Fibroblast of the aortic adventitia (primary cell): ENCODE data around the gene IMPDH2. TPM values are rescaled to one million over a fixed set of nuclear protein-coding genes. Genes with fewer than 3 reads are reported as not detected.

Experiments
- DNase-seq: peaks from one replicate; pipeline ENCODE4 v3.0.0-alpha.2; 2010; ENCODE audit warnings: low read depth
- H3K4me3 ChIP-seq: 2 replicates; pipeline ENCODE4 v1.5.1; 2011; ENCODE audit warnings: low read depth, mild to moderate bottlenecking, control low read depth, low read length, moderate library complexity
- total RNA-seq: library from RNA; depleted of rRNA; stranded (reverse); fragments of >200 nt; gene quantifications from 2 replicates; pipeline ENCODE4 v1.2.3, GENCODE V29; 2012; ENCODE audit warnings: low replicate concordance
- TF ChIP-seq, protein P1 (sequence below): IDR thresholded peaks from 2 replicates; pipeline ENCODE4 v1.5.1; 2011; ENCODE audit warnings: mild to moderate bottlenecking, low read length, control low read depth, inconsistent platforms; ENCODE audit not compliant: insufficient read depth

Gene IMPDH2
- total RNA-seq, 1 donor, result 313 TPM

DNA sequence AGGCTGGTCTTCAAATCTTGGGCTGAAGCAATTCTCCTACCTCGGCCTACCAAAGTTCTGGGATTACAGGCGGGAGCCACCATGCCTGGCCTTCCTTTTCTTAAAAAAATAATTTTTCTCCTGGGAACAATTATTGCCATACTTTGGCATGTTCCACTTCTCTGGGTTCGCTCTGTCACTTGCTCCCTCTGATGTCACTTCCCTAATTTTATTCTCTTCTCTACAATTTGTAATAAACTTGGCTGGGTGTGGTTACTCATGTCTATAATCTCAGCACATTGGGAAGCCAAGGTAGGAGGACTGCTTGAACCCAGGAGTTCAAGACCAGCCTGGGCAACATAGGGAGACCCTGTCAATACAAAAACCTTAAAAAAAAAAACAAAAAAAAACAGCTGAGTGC, 6.1 kb upstream of the IMPDH2 start:
- no peak for DNase-seq
- no peak overlapping the region for H3K4me3 ChIP-seq
- TF ChIP-seq, protein P1, sequence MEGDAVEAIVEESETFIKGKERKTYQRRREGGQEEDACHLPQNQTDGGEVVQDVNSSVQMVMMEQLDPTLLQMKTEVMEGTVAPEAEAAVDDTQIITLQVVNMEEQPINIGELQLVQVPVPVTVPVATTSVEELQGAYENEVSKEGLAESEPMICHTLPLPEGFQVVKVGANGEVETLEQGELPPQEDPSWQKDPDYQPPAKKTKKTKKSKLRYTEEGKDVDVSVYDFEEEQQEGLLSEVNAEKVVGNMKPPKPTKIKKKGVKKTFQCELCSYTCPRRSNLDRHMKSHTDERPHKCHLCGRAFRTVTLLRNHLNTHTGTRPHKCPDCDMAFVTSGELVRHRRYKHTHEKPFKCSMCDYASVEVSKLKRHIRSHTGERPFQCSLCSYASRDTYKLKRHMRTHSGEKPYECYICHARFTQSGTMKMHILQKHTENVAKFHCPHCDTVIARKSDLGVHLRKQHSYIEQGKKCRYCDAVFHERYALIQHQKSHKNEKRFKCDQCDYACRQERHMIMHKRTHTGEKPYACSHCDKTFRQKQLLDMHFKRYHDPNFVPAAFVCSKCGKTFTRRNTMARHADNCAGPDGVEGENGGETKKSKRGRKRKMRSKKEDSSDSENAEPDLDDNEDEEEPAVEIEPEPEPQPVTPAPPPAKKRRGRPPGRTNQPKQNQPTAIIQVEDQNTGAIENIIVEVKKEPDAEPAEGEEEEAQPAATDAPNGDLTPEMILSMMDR, result no peak

DNA sequence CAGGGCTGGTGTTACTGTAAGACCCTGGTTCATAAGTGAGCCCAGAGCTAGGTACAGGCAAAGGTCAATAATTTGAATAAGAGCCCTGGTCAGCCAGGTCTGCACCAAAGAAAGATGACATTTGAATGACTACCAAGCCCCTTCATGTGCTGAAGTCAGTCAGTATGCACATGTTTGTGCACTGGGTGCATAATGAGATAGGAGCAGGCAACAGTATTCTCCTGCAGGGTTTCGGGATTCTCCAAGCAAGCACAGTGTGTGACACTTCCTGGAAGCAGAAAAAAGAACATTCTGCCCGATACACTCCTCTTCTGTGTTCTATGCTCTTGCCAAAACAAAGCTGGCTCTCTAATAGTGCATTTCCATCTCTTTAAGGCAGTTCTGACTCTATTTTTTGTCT, 5.5 kb upstream of the IMPDH2 start:
- H3K4me3 ChIP-seq, result no peak overlapping the region
- TF ChIP-seq, protein P1, result no peak
- no peak for DNase-seq

DNA sequence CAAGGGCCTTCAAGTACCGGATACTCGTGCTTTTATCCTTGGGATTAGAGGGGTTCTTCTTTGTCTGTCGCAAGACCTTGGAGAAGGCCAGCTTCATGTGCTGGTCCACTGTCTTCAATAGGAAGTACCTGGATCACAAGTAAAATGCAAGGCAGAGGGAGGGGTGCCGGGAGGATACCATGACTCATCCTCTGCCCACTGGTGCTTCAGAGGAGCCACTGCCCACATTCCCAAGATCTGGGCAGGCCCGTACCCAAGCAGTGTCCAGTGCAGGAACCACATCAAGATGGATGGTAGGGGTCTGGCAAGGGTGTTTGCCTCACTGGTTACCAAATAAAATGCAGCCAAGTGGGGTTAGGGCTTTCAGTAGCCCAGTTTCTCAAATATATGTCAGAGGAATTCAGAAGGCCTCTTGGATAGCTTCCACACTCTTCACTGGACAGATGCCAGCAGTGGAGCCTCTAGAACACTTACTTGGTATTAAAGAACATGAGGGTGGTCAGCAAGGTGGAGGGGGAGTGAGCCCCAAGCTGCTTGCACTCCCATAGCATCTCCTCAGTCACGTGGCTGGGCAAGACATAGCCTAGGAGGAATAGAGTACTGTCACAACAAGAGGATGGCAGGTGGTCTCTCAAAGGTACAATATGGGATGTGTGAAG, 3.6 kb upstream of the IMPDH2 start:
- TF ChIP-seq, protein P1, result no peak
- no peak overlapping the region for H3K4me3 ChIP-seq
- no peak for DNase-seq

DNA sequence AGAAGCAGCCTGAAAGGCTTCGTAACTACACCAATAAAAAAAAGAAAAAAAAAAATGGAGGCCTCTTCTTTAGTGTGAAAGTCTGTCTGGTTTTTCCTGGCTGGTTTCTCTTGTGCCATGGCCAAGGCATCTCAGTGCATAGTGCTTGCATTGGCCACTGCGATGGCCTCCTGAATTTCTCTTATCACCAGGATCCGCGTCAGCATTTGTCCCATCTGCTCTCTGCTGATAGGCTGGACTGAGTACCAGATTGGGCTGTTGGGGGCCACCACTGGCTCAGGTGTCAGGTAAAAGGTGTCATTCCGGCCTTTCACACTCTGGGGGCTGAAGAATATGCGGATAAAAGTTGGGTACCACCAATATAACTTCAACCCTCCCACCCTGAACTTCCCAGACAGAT, 1.1 kb upstream of the IMPDH2 start:
- no peak overlapping the region for H3K4me3 ChIP-seq
- TF ChIP-seq, protein P1, result no peak
- no peak for DNase-seq

- TF ChIP-seq, protein P1, result no peak
- H3K4me3 ChIP-seq, result peak overlapping the region; percentile 32
- DNase-seq, result no peak
Measured at GRCh38 chr3:49029563-49029884, 326 bp upstream of the IMPDH2 start.

DNA sequence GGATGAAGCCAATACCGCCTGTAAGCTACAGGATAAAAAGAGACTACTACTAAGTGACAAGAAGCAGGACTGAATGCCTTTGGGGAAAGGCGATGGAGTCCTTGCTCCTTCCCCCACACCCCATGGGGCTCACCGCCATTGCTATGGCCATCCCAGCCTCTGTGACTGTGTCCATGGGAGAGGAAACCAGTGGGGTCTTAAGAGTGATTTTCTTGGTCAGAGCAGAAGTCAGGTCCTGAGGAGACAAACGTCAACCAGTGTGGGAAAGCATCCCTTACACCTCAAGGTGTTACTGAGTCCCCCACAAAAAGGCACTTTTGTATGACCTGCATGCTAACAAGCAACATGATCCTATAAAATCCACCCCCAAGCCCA, 913 bp downstream of the IMPDH2 start:
- no peak for DNase-seq
- H3K4me3 ChIP-seq, result peak overlapping the region; percentile 92
- TF ChIP-seq, protein P1, result no peak

DNA sequence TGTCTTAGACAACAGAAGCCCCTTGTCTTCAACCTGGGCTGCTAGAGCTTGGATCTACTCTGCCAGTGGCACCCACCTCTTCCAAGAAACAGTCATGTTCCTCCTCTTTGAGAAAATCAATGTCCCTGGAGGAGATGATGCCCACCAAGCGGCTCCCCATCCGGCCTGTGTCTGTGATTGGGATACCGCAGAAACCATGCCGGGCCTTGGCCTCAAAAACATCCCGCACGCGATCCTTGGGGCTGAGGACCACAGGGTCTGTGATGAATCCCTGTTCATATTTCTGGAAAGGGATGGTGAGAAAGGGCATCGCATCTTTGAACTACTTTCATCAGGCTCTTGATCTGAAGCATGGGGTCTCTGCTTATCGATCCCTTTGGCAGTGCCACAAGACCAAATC, 1.6 kb downstream of the IMPDH2 start:
- TF ChIP-seq, protein P1, result no peak
- no peak for DNase-seq
- peak overlapping the region; percentile 9 for H3K4me3 ChIP-seq
